A673 (cell line): ENCODE measurements around the gene GOLGA8R.
"Not testable (repeated sequence)": the region's sequence is repeated elsewhere in the genome, so short reads cannot be mapped to it uniquely, and the experiment has no call there.

Experiments
- CTCF ChIP-seq: fragments of 300-800, 200-600 bp; sonication (generic); conservative IDR thresholded peaks from 2 replicates; pipeline ENCODE4 v1.5.1; 2017; ENCODE audit warnings: low read depth, mild to moderate bottlenecking, antibody characterized with exemption, low read length, moderate library complexity, mixed read lengths
- EZH2 ChIP-seq: fragments of 200-600 bp; sonication (generic); IDR thresholded peaks from 2 replicates; pipeline ENCODE4 v1.6.1; 2017; ENCODE audit warnings: borderline replicate concordance, low read depth, mild to moderate bottlenecking, mixed read lengths, antibody characterized with exemption, low read length; ENCODE audit not compliant: poor library complexity, severe bottlenecking

GRCh38 chr15:30407636-30408035 lies 6.4 kb downstream of the GOLGA8R start:
- TF ChIP-seq CTCF, EZH2: not testable (repeated sequence)
